DOHH2 (cell line): ENCODE data around the gene ATXN7L3B.

ENCODE experiments used
- H3F3A ChIP-seq: fragments of 200-600 bp; sonication (generic), shearing (Covaris generic); 2 replicates; pipeline ENCODE4 v1.6.0; 2016; ENCODE audit warnings: antibody characterized with exemption, mild to moderate bottlenecking; ENCODE audit not compliant: control insufficient read depth, insufficient read depth
- H3K27ac ChIP-seq: fragments of 200-600 bp; sonication (generic); 2 replicates; pipeline ENCODE4 v1.5.1; 2014; ENCODE audit warnings: low read depth, mild to moderate bottlenecking, low read length, moderate library complexity
- H3K27me3 ChIP-seq: fragments of 200-600 bp; sonication (generic); 2 replicates; pipeline ENCODE4 v1.6.1; 2014; ENCODE audit warnings: mild to moderate bottlenecking, low read length, mixed read lengths; ENCODE audit not compliant: control insufficient read depth
- H3K36me3 ChIP-seq: fragments of 200-600 bp; sonication (generic); 2 replicates; pipeline ENCODE4 v1.6.1; 2014; ENCODE audit warnings: mild to moderate bottlenecking, low read length, moderate library complexity, mixed read lengths; ENCODE audit not compliant: control insufficient read depth
- H3K4me1 ChIP-seq: fragments of 200-600 bp; sonication (generic); 2 replicates; pipeline ENCODE4 v1.6.1; 2014; ENCODE audit warnings: mild to moderate bottlenecking, low read length, mixed read lengths; ENCODE audit not compliant: control insufficient read depth
- H3K4me2 ChIP-seq: fragments of 200-600 bp; sonication (generic); 2 replicates; pipeline ENCODE4 v1.6.0; 2014; ENCODE audit warnings: mild to moderate bottlenecking, low read length, moderate library complexity
- H3K4me3 ChIP-seq: fragments of 200-600 bp; sonication (generic); 2 replicates; pipeline ENCODE4 v1.5.1; 2014; ENCODE audit warnings: mild to moderate bottlenecking, low read length, mixed read lengths
- H3K79me2 ChIP-seq: fragments of 200-600 bp; sonication (generic); 2 replicates; pipeline ENCODE4 v1.6.1; 2014; ENCODE audit warnings: mild to moderate bottlenecking, low read length, mixed read lengths; ENCODE audit not compliant: control insufficient read depth
- H3K9me2 ChIP-seq: fragments of 200-600 bp; sonication (generic); replicated peaks from 2 replicates; pipeline ENCODE4 v1.6.1; 2014; ENCODE audit warnings: mild to moderate bottlenecking, low read length, mixed read lengths; ENCODE audit not compliant: control insufficient read depth
- H3K9me3 ChIP-seq: fragments of 200-600 bp; sonication (generic); 2 replicates; pipeline ENCODE4 v1.6.1; 2014; ENCODE audit warnings: antibody characterized with exemption, low read length, mixed read lengths; ENCODE audit not compliant: control insufficient read depth, insufficient read depth
- H4K20me1 ChIP-seq: fragments of 200-600 bp; sonication (generic); 2 replicates; pipeline ENCODE4 v1.6.0; 2014; ENCODE audit warnings: low read depth, mild to moderate bottlenecking, antibody characterized with exemption, low read length, moderate library complexity; ENCODE audit not compliant: control insufficient read depth, insufficient read depth
- EZH2phosphoT487 ChIP-seq: fragments of 200-600 bp; sonication (generic); IDR thresholded peaks from 2 replicates; pipeline ENCODE4 v1.6.1; 2017; ENCODE audit warnings: borderline replicate concordance, mild to moderate bottlenecking, antibody characterized with exemption, low read length, moderate library complexity, mixed read lengths
- TF ChIP-seq, protein P1 (sequence below): fragments of 200-600 bp; sonication (generic); IDR thresholded peaks from one replicate; pipeline ENCODE4 v1.5.1; 2014; ENCODE audit warnings: antibody characterized with exemption, mild to moderate bottlenecking, low read depth, low read length; ENCODE audit not compliant: poor library complexity, severe bottlenecking

Gene ATXN7L3B

DNA sequence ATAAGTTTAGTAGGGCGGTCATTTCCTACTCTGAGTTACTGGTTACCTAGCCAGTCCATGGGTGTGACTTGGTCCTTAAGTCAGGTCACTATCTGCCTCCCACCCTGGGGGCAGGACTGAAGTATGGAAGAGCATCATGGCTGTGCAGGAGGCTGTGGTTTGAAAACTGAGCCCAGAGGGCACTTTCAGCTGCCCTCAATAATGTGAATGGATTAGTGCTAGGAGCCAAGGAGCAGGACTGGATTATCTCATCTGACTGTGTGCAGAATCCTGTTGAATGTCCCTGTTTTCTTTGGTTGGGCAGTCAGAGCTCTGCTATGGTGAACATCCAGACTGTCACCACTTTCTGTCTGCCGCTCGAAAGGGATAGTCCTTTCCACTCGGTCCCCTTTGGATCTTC is 1.6 kb downstream of the ATXN7L3B start:
- no peak overlapping the region for H3K27ac ChIP-seq
- no peaks in the 10 kb centered on the region for H3K9me2 ChIP-seq
- peak overlapping the region; percentile 99 for H3K4me3 ChIP-seq
- H3K27me3 ChIP-seq, result no peaks in the 10 kb centered on the region; the same call in 1 of the 2 replicates
- H3K4me2 ChIP-seq, result peak overlapping the region; percentile 73
- peaks cover 9% of the 10 kb centered on the region for H3F3A ChIP-seq
- peaks cover 56% of the 10 kb centered on the region for H3K79me2 ChIP-seq
- TF ChIP-seq, protein P1, sequence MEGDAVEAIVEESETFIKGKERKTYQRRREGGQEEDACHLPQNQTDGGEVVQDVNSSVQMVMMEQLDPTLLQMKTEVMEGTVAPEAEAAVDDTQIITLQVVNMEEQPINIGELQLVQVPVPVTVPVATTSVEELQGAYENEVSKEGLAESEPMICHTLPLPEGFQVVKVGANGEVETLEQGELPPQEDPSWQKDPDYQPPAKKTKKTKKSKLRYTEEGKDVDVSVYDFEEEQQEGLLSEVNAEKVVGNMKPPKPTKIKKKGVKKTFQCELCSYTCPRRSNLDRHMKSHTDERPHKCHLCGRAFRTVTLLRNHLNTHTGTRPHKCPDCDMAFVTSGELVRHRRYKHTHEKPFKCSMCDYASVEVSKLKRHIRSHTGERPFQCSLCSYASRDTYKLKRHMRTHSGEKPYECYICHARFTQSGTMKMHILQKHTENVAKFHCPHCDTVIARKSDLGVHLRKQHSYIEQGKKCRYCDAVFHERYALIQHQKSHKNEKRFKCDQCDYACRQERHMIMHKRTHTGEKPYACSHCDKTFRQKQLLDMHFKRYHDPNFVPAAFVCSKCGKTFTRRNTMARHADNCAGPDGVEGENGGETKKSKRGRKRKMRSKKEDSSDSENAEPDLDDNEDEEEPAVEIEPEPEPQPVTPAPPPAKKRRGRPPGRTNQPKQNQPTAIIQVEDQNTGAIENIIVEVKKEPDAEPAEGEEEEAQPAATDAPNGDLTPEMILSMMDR, result no peak
- TF ChIP-seq EZH2phosphoT487, result no peak
- peaks cover 56% of the 10 kb centered on the region for H3K36me3 ChIP-seq
- peaks cover 6% of the 10 kb centered on the region; the same call in 1 of the 2 replicates for H3K9me3 ChIP-seq
- peaks cover 37% of the 10 kb centered on the region for H3K4me1 ChIP-seq
- peaks cover 29% of the 10 kb centered on the region for H4K20me1 ChIP-seq

DNA sequence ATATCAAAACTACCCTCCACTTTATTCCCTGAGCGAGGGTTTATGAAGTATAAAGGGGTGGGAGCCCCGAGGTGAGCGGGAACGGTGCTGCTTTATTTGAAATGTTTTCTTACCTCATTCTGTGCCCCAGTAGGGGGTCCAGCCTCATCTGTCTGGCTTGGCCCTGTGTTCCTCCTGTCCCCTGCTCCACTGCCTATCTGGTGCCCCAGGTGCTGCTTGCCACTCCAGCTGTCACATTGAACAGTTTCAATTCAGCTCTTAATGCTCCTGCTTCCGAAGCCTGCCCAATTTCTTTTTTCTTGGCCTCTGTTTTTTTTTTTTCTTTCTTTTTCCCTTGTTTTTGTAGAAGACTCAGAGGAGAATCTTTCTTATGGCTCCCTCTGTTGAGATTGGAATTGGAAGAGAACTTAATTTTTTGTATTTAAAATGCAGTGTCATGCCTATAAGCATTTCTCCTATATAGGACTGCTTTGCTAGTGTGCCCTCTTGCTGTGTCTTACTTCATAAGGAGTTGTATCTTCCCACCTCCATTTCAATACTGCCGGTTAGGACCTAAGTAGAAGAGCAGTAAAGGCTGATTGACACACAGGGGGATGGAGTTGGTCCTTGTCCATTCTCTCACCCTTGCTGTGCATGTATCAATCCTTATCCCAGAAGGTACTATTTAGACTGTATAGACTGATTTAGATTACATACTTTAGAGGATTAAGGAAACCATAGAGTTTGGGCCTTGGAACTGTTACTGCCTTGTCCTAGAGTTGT is 2.3 kb downstream of the ATXN7L3B start:
- TF ChIP-seq, protein P1, result no peak
- TF ChIP-seq EZH2phosphoT487, result no peak
- no peaks in the 10 kb centered on the region for H3K9me2 ChIP-seq
- H3K4me3 ChIP-seq, result peak overlapping the region; percentile 99
- H3K36me3 ChIP-seq, result peaks cover 56% of the 10 kb centered on the region
- no peaks in the 10 kb centered on the region; the same call in 1 of the 2 replicates for H3K27me3 ChIP-seq
- H4K20me1 ChIP-seq, result peaks cover 29% of the 10 kb centered on the region
- peak overlapping the region; percentile 73 for H3K4me2 ChIP-seq
- no peak overlapping the region for H3K27ac ChIP-seq
- peaks cover 6% of the 10 kb centered on the region; the same call in 1 of the 2 replicates for H3K9me3 ChIP-seq
- H3F3A ChIP-seq, result peaks cover 9% of the 10 kb centered on the region
- H3K4me1 ChIP-seq, result peaks cover 37% of the 10 kb centered on the region
- peaks cover 56% of the 10 kb centered on the region for H3K79me2 ChIP-seq

DNA sequence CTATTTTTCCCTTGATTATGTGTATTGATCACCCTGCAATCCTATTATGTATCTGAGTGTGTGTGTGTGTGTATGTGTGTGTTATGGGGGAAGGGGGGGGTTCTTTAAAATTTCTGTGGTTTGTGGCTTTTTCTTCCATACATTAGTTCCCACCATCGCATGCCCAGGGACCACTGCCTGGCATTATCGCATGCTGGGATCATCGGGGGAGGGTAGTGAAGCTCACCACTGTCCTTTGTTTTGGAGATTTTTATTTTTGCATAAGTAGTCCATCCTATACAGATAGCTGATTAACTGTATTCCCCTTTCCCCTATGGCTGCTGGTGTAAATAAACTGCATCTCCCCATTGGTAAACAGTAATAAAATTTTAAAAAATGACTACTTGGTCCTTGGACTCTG is 3.4 kb downstream of the ATXN7L3B start:
- Histone ChIP-seq H3K4me3 (peak overlapping the region; percentile 99; the same call in 1 of the 2 replicates), H3K4me2 (peak overlapping the region; percentile 73; the same call in 1 of the 2 replicates), H3F3A (peaks cover 13% of the 10 kb centered on the region), H3K79me2 (peaks cover 56% of the 10 kb centered on the region), H3K27ac (no peak overlapping the region), H3K4me1 (peaks cover 33% of the 10 kb centered on the region), H3K27me3 (no peaks in the 10 kb centered on the region; the same call in 1 of the 2 replicates), H3K9me2 (no peaks in the 10 kb centered on the region), H3K9me3 (0 out of 2 replicates have a peak, but pooled peaks cover 4% of the 10 kb centered on the region), H3K36me3 (peaks cover 56% of the 10 kb centered on the region), H4K20me1 (peaks cover 33% of the 10 kb centered on the region)
- TF ChIP-seq, protein P1, result no peak
- no peak for TF ChIP-seq EZH2phosphoT487
